Mesothelial cell of epicardium (in vitro differentiated cells): ENCODE results near the gene HPCAL1. TPM values are rescaled to one million over a fixed set of nuclear protein-coding genes. Genes with fewer than 3 reads are reported as not detected.

Source experiments
- DNase-seq, 2 experiments: peaks; one replicate each; pipeline ENCODE4 v3.0.0; 2021; ENCODE audit warnings: low spot score in 2 of 2; ENCODE audit not compliant: unreplicated experiment in 2 of 2
- H3K27ac Mint-ChIP-seq: 2 replicates; pipeline ENCODE4 v1.8.0; 2021; ENCODE audit warnings: mixed read lengths
- H3K27me3 Mint-ChIP-seq: 2 replicates; pipeline ENCODE4 v1.8.0; 2021; ENCODE audit warnings: low read depth, mixed read lengths
- H3K36me3 Mint-ChIP-seq: 2 replicates; pipeline ENCODE4 v1.8.0; 2021; ENCODE audit warnings: mixed read lengths
- H3K4me1 Mint-ChIP-seq: 2 replicates; pipeline ENCODE4 v1.8.0; 2021; ENCODE audit warnings: mixed read lengths
- H3K4me3 Mint-ChIP-seq: 2 replicates; pipeline ENCODE4 v1.8.0; 2021; ENCODE audit warnings: mild to moderate bottlenecking, moderate library complexity, mixed read lengths
- H3K9me3 Mint-ChIP-seq: 2 replicates; pipeline ENCODE4 v1.8.0; 2021; ENCODE audit warnings: mixed read lengths
- total RNA-seq: library from RNA; stranded (reverse); gene quantifications from 3 replicates; pipeline ENCODE4 v1.2.1, GENCODE V29; 2021
- TF ChIP-seq, protein P1 (sequence below): fragments of 200-600 bp; sonication (generic); IDR thresholded peaks from one replicate; pipeline ENCODE4 v1.5.0; 2021; ENCODE audit warnings: antibody characterized with exemption; ENCODE audit not compliant: unreplicated experiment

The HPCAL1 gene
- total RNA-seq, 1 donor from 2014 or later: 17.5 TPM

GRCh38 chr2:10309286-10309685, 6.6 kb downstream of the HPCAL1 start:
- Mint-ChIP-seq H3K4me3 (no peak overlapping the region), H3K36me3 (no peaks in the 10 kb centered on the region), H3K4me1 (peaks cover 18% of the 10 kb centered on the region), H3K9me3 (no peaks in the 10 kb centered on the region), H3K27me3 (peaks cover 23% of the 10 kb centered on the region), H3K27ac (no peak overlapping the region)
- TF ChIP-seq, protein P1, sequence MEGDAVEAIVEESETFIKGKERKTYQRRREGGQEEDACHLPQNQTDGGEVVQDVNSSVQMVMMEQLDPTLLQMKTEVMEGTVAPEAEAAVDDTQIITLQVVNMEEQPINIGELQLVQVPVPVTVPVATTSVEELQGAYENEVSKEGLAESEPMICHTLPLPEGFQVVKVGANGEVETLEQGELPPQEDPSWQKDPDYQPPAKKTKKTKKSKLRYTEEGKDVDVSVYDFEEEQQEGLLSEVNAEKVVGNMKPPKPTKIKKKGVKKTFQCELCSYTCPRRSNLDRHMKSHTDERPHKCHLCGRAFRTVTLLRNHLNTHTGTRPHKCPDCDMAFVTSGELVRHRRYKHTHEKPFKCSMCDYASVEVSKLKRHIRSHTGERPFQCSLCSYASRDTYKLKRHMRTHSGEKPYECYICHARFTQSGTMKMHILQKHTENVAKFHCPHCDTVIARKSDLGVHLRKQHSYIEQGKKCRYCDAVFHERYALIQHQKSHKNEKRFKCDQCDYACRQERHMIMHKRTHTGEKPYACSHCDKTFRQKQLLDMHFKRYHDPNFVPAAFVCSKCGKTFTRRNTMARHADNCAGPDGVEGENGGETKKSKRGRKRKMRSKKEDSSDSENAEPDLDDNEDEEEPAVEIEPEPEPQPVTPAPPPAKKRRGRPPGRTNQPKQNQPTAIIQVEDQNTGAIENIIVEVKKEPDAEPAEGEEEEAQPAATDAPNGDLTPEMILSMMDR: no peak
- no peak for DNase-seq

GRCh38 chr2:10310309-10310888, 7.7 kb downstream of the HPCAL1 start:
- H3K27ac Mint-ChIP-seq: no peak overlapping the region
- DNase-seq: no peak
- peaks cover 12% of the 10 kb centered on the region for H3K4me1 Mint-ChIP-seq
- H3K27me3 Mint-ChIP-seq: peaks cover 15% of the 10 kb centered on the region
- no peak overlapping the region for H3K4me3 Mint-ChIP-seq
- H3K9me3 Mint-ChIP-seq: no peaks in the 10 kb centered on the region
- TF ChIP-seq, protein P1: no peak
- H3K36me3 Mint-ChIP-seq: no peaks in the 10 kb centered on the region

DNA sequence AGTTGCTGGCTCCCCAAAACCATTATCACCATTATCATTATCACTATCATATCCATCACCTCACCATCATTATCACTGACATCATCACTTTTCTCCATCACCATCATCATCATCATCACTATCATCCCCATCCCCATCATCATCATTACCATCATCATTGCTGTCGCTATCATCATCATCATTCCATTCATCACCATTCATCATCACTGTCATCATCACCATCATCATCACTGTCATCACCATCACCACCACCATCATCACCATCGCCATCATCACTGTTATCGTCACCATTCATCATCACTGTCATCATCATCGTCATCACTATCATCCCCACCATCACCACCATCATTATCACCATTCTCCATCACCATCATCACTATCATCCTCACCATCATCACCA, 9.0 kb downstream of the HPCAL1 start:
- TF ChIP-seq, protein P1: no peak
- Mint-ChIP-seq H3K27me3 (peaks cover 3% of the 10 kb centered on the region), H3K4me1 (peaks cover 3% of the 10 kb centered on the region), H3K27ac (no peak overlapping the region), H3K4me3 (no peak overlapping the region), H3K9me3 (no peaks in the 10 kb centered on the region), H3K36me3 (no peaks in the 10 kb centered on the region)
- no peak for DNase-seq

GRCh38 chr2:10312437-10312957, 9.8 kb downstream of the HPCAL1 start:
- Mint-ChIP-seq H3K36me3 (no peaks in the 10 kb centered on the region), H3K27me3 (peaks cover under 1% of the 10 kb centered on the region), H3K9me3 (no peaks in the 10 kb centered on the region), H3K4me3 (no peak overlapping the region), H3K4me1 (peaks cover 3% of the 10 kb centered on the region), H3K27ac (no peak overlapping the region)
- TF ChIP-seq, protein P1: no peak
- no peak for DNase-seq

DNA sequence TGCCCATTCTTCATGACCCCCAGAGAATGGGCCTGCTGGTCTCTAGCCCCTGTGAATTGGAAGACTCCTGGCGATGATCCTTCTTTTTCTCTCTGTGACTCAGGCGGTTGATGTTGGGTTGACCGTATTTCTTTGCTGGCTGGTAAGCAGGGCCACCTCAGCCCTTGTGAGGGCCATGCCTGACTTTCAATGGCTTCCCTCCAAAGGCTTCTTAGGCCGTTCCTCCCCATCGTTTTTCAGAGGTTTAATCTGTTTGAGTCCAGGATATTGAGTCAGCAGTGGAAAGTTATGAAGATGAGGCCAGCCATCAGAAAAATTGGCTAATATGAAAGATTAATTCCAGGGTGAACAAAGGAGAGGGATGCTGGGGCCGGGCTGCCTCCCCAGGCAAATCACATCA, 13.6 kb downstream of the HPCAL1 start:
- Mint-ChIP-seq H3K27ac (no peak overlapping the region), H3K9me3 (no peaks in the 10 kb centered on the region), H3K4me1 (no peaks in the 10 kb centered on the region), H3K36me3 (no peaks in the 10 kb centered on the region), H3K27me3 (no peaks in the 10 kb centered on the region), H3K4me3 (no peak overlapping the region)
- no peak for DNase-seq
- TF ChIP-seq, protein P1: no peak
